NCI-H1105 treated with DMSO at 0.1 percent for 48 hours (cell line): ENCODE results near the gene TXNDC11.
A peak's percentile ranks its signal among the peaks of the same experiment; 100 is the strongest.

Experiments
- DNase-seq: peaks from one replicate; lab custom pipeline; 2025; lab: John Stamatoyannopoulos, UW

TXNDC11 gene

GRCh38 chr16:11655655-11656054, 87.0 kb downstream of the TXNDC11 start:
- no peak for DNase-seq

- DNase-seq, result no peak
Measured at GRCh38 chr16:11651796-11652195, 90.9 kb downstream of the TXNDC11 start.

- DNase-seq, result no peak
Measured at GRCh38 chr16:11650641-11651591, 91.7 kb downstream of the TXNDC11 start.

- no peak for DNase-seq
Measured at GRCh38 chr16:11649276-11649675, 93.4 kb downstream of the TXNDC11 start.

DNA sequence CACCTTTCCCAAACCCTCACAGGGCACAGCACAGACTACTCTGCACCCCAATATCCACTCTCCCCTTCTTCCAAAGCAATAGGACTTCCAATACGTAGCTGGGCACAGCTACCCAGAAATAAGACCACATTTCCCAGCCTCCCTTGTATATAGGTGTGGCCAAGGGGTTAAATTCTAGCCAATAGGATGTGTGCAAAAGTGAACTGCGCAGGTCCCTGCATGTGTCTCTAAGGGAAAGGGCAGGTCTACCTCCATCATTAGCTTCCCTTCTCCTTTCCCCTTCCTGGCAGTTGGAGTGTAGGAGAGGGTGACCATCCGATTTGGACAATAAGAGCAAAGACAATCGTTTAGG, 99.9 kb downstream of the TXNDC11 start:
- DNase-seq, result no peak

DNA sequence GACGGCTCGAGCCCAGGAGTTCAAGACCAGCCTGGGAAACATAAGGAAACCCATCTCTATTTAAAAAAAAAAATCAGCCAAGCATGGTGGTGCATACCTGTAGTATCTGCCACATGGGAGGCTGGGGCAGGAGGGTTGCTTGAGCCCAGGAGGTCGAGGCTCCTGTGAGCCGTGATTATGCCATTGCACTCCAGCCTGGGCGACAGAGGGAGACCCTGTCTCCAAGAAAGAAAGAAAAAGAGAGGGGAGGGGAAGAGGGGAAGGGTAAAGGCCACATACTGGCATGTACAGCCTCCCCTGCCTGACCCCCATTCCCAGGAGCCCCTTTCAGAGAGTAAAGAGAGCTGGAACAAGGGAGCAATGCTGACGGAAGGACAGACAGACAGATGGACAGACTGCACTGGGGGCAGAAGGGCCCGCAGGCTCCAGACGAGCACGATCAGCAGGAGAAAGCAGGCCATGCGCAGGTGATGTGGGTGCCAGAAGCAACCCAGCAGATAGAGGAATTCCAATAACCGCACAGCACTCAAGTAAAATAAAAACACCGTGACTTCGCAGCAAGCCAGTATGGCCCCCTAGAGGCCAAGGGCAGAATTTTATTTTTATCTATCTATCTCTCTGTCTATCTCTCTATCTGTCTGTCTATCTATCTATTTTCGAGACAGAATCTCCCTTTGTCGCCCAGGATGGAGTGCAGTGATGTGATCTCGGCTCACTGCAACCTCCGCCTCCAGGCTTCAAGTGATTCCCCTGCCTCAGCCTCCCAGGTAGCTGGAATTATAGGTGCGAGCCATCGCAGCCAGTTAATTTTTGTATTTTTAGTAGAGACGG, 101.5 kb downstream of the TXNDC11 start:
- DNase-seq, result peak; percentile 55

GRCh38 chr16:11639925-11640899, 102.4 kb downstream of the TXNDC11 start:
- peak; percentile 31 for DNase-seq

- no peak for DNase-seq
Measured at GRCh38 chr16:11639008-11639562, 103.6 kb downstream of the TXNDC11 start.

DNA sequence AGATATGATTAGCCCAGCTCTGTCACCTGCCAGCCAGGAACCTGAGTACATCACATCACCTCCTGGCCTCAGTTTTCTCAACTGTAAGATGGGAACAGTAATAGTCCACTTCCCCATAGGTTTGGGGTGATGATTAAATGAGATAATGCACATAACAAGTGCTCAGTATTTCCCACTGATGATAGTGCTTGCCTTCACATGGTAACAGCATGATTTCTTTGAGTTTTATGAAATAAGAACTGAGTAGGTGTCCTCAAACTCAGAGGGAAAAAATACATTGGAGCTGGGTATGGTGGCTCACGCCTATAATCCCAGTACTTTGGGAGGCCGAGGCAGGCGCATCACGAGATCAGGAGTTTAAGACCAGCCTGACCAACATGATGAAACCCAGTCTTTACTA, 104.5 kb downstream of the TXNDC11 start:
- no peak for DNase-seq

- no peak for DNase-seq
Measured at GRCh38 chr16:11637320-11637719, 105.3 kb downstream of the TXNDC11 start.

- peak; percentile 26 for DNase-seq
Measured at GRCh38 chr16:11636172-11636721, 106.4 kb downstream of the TXNDC11 start.

DNA sequence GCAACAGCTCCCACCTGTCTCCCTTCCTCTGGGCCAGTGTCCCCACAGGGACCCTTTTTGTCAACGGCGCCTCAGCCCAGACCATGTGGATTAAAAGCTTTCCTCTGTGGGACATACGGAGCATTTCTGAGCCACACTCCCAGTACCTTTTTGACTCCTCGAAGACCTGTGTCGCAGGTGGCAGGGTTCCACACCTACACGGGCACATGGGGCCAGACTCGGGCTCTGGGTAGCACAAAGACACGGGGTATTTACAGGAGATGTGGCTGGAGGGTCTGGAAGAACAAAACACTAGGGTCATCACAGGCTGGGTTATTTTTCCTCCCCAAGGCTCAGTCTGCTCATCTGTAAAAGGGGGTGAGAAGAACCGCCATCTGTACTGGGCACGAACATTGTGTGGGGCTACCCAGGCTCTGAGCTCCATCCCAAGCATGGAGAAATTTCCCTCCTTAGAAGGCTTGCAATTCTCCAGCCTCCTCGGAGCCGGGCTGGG, 106.9 kb downstream of the TXNDC11 start:
- no peak for DNase-seq

DNA sequence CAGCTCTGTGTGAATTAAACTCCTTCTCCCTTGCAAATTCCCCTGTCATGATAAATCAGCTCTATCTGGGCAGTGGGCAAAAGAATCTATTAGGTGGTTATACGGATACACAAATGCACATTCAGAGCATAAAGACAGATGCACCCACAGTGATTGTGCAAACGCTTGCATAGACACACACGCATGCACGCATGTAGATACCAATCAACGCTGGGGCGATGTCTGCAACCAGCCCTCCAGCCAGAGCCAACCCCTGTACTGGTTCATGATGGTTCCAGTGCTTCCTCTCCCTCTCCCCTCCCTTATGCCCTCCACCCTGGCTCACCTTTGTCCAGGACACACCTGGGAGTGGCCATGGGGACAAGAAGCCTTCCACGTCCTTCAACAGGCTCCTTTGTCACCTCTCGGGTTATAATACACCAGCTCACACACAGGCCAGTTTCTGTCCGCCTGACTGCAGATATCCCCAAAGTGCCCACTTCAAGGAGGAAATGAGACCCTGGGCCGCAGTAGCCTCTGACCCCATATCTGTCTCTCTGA, 107.5 kb downstream of the TXNDC11 start:
- no peak for DNase-seq

DNA sequence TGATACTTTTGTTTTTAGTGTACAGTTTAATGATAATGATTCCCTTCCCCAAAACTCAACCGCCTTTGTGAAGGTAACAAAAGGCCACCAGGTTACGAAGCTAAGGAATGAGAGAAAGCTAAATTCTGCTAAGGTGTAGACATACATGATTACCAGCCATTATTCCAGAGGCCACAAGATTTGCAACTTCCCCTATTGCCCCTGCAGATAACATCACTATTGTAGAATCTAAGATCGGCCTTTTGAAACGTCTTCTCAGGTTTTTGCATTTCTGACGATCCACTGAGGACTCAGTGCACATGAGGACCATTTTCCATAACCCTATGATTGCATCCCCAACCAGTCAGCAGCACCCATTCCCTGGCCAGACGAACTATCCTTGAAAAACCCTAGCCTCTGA, 108.3 kb downstream of the TXNDC11 start:
- no peak for DNase-seq

DNA sequence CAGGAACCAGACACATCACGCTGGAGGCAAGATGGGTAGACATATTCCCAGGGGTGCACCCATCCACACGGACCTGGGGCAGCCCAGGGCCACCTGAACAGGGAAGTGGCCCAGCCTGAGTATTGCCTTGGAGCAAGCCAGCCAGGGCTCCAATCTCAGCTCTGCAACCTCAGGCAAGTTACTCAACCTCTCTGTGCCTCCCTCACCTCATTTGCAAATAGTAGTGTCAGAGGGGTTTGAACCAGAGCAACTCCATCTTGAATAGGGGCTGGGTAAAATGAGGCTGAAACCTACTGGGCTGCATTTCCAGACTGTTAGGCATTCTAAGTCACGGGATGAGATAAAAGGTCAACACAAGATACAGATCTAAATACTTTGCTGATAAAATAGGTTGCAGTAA, 109.5 kb downstream of the TXNDC11 start:
- DNase-seq, result no peak

- no peak for DNase-seq
Measured at GRCh38 chr16:11632455-11632939, 110.2 kb downstream of the TXNDC11 start.

- DNase-seq, result no peak
Measured at GRCh38 chr16:11631214-11631613, 111.4 kb downstream of the TXNDC11 start.

- DNase-seq, result no peak
Measured at GRCh38 chr16:11630768-11631056, 111.9 kb downstream of the TXNDC11 start.

- DNase-seq, result no peak
Measured at GRCh38 chr16:11630046-11630767, 112.5 kb downstream of the TXNDC11 start.
